IPS-18c (cell line): Measurements from ENCODE around the gene RPUSD4.

Experiments used
- H3K4me3 ChIP-seq: 2 replicates; pipeline ENCODE4 v1.7.0; 2013; ENCODE audit warnings: low read depth, mild to moderate bottlenecking, low read length, moderate library complexity; ENCODE audit not compliant: insufficient read depth
- H3K9me3 ChIP-seq: one replicate; pipeline ENCODE4 v1.6.1; 2013; ENCODE audit warnings: mild to moderate bottlenecking, low read length, moderate library complexity; ENCODE audit not compliant: control insufficient read depth, insufficient read depth

The RPUSD4 gene

DNA sequence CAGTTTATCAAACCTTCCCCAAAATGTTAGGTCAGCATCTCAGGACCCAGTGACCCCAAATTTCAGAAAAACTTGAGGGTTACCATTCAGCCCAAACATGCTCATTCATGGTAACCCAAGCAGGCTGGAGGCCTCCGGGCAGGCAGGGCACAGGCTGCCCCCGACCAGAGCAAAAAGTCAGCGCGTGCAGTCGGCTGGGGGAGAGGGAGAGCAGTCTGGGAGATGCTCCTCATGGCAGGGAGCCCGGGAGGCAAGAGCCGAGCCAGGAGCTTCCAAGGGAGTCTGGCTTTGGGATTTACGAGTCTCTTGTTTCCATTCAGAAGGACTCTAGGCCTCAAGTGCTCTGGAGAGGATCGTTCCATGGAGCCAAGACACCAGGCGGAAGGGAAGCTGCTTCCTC, 45.7 kb downstream of the RPUSD4 start:
- Histone ChIP-seq H3K4me3 (no peak overlapping the region), H3K9me3 (no peaks in the 10 kb centered on the region)

- Histone ChIP-seq H3K4me3 (no peak overlapping the region), H3K9me3 (no peaks in the 10 kb centered on the region)
Measured at GRCh38 chr11:126165311-126165720, 46.1 kb downstream of the RPUSD4 start.

- H3K4me3 ChIP-seq = no peak overlapping the region
Measured at GRCh38 chr11:126164781-126165180, 46.7 kb downstream of the RPUSD4 start.

DNA sequence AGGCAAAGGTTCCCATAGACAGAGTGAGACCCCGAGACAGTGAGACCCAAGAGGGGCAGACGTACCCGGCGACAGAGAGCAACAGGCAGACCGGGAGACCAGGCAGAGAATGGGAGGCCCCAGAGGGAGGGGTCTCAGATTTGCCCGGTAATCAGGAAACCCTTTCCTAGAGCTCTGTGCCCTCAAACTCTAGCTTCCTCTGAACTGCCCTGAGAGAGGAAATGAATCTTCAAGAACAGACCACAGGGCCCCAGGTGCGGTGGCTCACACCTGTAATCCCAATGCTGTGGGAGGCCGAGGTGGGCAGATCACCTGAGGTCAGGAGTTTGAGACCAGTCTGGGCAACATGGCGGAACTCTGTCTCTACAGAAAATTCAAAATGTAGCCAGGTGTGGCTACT, 47.7 kb downstream of the RPUSD4 start:
- H3K9me3 ChIP-seq = no peaks in the 10 kb centered on the region

More at GRCh38 chr11:126164781-126165180, 46.7 kb downstream of the RPUSD4 start:
- no peaks in the 10 kb centered on the region for H3K9me3 ChIP-seq

GRCh38 chr11:126163074-126163700, 48.3 kb downstream of the RPUSD4 start:
- Histone ChIP-seq H3K4me3 (no peak overlapping the region), H3K9me3 (no peaks in the 10 kb centered on the region)

More for the DNA sequence above, 47.7 kb downstream of the RPUSD4 start:
- H3K4me3 ChIP-seq = no peak overlapping the region

GRCh38 chr11:126162306-126163030, 49.0 kb downstream of the RPUSD4 start:
- Histone ChIP-seq H3K4me3 (no peak overlapping the region), H3K9me3 (no peaks in the 10 kb centered on the region)

- Histone ChIP-seq H3K4me3 (no peak overlapping the region), H3K9me3 (no peaks in the 10 kb centered on the region)
Measured at GRCh38 chr11:126161023-126161391, 50.4 kb downstream of the RPUSD4 start.

- Histone ChIP-seq H3K4me3 (no peak overlapping the region; the same call in 1 of the 2 replicates), H3K9me3 (no peaks in the 10 kb centered on the region)
Measured at GRCh38 chr11:126160345-126161022, 51.0 kb downstream of the RPUSD4 start.

DNA sequence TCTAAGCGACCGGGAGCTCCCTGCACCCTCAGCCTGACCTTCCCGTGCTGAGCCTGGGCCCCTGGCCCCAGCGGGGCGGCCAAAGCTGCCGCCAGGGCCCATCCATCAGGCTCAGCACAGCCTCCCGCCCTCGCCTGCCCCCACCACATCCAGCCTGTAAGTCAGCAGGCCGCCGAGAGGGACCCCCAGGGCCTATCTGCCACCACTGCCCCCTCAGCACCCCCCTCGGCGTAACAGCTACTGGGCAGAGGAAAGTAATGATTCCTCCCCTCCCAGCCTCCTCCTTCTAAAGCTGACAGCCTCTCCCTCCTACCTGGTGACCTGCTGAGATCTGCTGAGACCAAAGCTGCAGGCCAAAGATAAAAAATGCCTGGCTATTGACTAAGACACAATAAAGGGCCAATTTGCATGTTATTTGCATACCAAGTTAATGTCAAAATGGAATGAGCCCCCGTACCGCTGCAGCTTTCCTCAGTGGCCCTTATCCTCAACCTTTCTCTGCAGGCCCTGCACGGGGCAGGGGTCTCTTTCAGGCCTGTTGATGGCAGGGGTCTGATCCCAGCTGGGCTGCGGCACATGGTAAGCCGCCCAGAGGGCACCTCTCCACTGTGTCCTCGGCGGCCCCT, 51.6 kb downstream of the RPUSD4 start:
- H3K4me3 ChIP-seq = no peak overlapping the region
- no peaks in the 10 kb centered on the region for H3K9me3 ChIP-seq

DNA sequence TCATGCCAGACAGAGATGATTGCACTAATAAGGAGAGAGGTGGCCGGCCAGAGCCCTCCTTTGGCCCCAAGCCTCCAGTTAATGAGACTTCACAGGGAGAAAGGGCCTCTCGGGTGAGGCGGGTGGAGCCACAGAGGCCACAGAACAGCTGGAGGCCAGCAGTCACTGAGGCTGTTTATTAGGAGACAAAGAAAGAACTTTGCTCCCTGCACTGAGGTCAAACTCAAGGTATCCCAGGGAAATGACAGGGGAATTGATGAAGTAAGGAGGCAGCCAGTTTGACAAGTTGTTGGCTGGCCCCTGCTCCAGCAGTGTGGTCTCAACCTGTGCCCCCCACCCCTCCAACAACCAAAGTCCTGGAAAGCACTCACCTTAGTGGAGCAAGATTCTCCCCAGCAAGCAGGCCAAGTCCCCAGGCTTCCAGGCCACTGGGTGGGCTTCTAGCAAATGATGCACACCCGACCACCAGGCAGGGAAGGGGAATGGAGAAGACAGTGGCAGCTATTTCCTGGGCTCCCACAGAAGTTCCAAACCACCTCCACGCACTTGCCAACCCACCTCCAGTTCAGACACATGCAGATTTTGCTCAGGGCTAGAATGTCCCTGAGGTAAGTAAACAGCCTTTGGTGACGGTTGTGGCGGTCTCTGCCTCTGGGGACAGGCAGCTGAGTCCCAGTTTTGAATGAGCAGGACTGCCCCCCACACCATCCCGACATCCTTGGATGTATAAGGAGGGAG, 53.2 kb downstream of the RPUSD4 start:
- H3K4me3 ChIP-seq = no peak overlapping the region
- H3K9me3 ChIP-seq = no peaks in the 10 kb centered on the region

- H3K4me3 ChIP-seq = no peak overlapping the region
- no peaks in the 10 kb centered on the region for H3K9me3 ChIP-seq
Measured at GRCh38 chr11:126157326-126158030, 54.0 kb downstream of the RPUSD4 start.

GRCh38 chr11:126156814-126157213, 54.6 kb downstream of the RPUSD4 start:
- Histone ChIP-seq H3K4me3 (no peak overlapping the region), H3K9me3 (no peaks in the 10 kb centered on the region)

DNA sequence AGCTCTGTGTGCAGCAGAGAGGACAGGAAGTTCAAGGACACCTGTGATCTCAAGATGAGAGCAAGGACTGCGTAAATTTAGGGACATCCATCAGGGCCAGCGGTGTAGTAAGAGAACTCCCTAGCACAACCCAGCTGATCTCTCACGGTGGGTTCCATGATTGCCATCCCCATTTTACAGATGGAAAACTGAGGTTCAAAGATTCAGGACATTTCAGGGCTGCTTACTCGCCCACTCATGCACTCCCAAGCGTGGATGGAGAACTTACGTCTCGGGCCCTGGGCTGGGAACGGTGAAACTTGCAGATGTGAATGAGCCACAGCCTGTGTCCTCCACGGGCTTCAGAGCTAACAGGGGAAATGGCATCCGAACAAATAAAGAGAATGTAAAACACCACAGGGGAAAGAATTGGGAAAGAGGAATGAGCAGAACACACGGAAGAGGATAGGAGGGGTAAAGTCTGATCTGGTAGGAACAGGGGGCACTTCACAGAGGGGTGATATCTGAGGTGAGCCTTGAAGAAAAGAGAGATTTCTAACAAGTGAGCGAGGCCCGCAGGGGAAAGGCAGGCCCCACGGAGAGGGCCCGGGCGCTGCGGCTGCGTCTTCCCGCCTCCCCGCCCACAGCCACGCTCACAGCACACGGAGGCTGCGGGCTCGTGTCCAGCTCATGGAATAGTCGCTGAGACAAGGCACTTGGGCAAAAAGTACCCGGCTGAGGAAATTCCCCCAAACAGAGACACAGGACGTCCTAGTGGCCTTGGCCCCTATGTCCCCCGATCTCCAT, 55.9 kb downstream of the RPUSD4 start:
- H3K9me3 ChIP-seq = no peaks in the 10 kb centered on the region
- H3K4me3 ChIP-seq = no peak overlapping the region

- Histone ChIP-seq H3K9me3 (no peaks in the 10 kb centered on the region), H3K4me3 (no peak overlapping the region)
Measured at GRCh38 chr11:126154691-126155090, 56.8 kb downstream of the RPUSD4 start.

- Histone ChIP-seq H3K9me3 (no peaks in the 10 kb centered on the region), H3K4me3 (no peak overlapping the region)
Measured at GRCh38 chr11:126153972-126154371, 57.5 kb downstream of the RPUSD4 start.

DNA sequence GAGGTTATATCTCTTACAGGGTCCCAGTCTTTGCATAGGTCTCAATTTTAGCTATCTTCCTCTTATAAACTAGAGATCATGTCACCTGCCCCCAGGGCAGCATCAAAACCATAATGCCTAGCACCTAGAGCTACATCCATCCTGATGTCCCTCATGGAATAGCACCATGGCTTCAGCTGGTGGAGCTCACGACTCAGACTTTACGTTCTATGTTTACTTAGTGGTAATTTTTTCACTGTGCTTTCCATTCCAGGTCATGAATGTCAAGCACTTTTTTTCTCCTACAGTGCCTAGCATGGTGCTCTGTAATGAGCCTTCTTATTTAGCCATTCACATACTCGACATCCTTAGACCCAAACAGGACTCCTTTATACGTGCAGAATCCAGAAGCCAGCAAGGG, 58.4 kb downstream of the RPUSD4 start:
- no peaks in the 10 kb centered on the region for H3K9me3 ChIP-seq

More for the DNA sequence above, 58.4 kb downstream of the RPUSD4 start:
- no peak overlapping the region for H3K4me3 ChIP-seq
